ENCODE results near the gene IKBKG.
"Not testable (repeated sequence)": the region's sequence is repeated elsewhere in the genome, so short reads cannot be mapped to it uniquely, and the experiment has no call there.

Gene IKBKG

DNA sequence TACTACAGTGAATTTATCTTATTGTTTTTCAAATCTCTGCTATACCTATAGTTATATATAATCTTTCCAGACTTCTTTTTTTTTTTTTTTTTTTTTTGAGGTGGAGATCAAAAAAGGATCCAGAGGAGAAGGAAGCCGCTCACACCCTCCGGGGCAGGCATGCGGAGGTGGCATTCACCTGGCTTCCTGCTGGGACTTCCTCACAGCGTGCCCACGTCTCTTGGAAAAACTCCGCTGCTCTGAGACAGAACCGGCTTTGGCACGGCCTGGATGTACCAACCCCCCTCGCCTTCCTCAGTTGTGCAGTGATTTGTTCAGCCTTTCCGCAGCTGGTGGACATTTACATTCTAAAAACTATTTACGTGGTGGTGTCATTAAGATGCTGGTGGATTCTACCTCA is 60.6 kb downstream of the IKBKG start:
- DNase-seq: not testable (repeated sequence)

- not testable (repeated sequence) for DNase-seq
Measured at GRCh38 chrX:154608823-154609222, 61.4 kb downstream of the IKBKG start.

DNA sequence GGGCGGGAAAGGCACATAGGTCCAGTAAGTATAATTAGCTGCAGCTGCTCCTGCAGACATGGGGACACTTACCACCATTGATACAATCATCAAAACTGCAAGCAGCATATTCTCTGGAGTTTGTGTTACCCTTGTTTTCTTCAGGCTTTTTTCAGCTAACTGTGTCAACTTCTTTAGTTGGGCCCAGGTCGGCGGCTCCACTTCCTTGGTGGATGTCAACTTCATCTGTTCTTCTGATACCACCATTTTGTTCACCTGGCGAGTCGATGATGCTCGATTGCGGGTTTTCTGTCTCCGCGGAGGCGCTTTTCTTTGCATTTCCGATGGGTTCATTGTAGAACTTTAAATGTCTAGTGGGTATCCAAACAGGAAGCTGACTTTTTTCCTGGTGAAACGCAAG is 63.7 kb downstream of the IKBKG start:
- not testable (repeated sequence) for DNase-seq

- not testable (repeated sequence) for DNase-seq
Measured at GRCh38 chrX:154613586-154613985, 66.2 kb downstream of the IKBKG start.

All from activated naive CD4-positive, alpha-beta T cell (primary cell).